ENCODE data around the gene ALPG. TPM values are rescaled to one million over a fixed set of nuclear protein-coding genes. Genes with fewer than 3 reads are reported as not detected.

Gene ALPG
- total RNA-seq, 2 experiments from 2014 or later, result not detected

DNA sequence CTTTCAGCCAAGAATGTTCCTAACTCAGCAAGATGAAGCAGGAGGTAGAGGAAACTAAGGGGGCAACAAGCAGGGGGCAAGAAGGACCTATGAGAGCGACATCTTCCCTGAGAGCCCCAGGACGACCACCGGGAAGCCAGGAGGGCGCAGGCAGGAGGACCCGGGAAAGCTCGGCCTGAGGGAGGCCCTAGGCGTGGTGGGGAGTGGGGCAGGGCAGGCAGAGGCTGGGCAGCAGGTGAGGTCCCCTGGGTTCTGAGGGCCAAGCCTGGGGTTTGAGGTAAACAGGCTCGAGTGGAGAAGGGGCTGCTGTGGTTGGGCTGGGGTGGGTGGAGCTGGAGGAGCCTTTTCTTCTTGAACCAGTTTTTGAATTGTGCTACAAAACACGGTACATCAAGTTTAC is 48.0 kb downstream of the ALPG start:
- Mint-ChIP-seq H3K9me3 (no peaks in the 10 kb centered on the region), H3K36me3 (ENCODE audit: low read depth) (no peaks in the 10 kb centered on the region), H3K4me3 (no peak overlapping the region), H3K27me3 (ENCODE audit: low read depth) (peaks cover 8% of the 10 kb centered on the region), H3K27ac (no peak overlapping the region), H3K4me1 (ENCODE audit: low read depth) (no peaks in the 10 kb centered on the region)
- CTCF ChIA-PET, result interaction anchor here (1.2 kb wide), 1 partner anchor 17 kb away, joined by 3 read pairs; no protein-coding TSS in a partner anchor
- no peak for DNase-seq
- intact Hi-C loops (cut with micrococcal nuclease), result no loop called here

DNA sequence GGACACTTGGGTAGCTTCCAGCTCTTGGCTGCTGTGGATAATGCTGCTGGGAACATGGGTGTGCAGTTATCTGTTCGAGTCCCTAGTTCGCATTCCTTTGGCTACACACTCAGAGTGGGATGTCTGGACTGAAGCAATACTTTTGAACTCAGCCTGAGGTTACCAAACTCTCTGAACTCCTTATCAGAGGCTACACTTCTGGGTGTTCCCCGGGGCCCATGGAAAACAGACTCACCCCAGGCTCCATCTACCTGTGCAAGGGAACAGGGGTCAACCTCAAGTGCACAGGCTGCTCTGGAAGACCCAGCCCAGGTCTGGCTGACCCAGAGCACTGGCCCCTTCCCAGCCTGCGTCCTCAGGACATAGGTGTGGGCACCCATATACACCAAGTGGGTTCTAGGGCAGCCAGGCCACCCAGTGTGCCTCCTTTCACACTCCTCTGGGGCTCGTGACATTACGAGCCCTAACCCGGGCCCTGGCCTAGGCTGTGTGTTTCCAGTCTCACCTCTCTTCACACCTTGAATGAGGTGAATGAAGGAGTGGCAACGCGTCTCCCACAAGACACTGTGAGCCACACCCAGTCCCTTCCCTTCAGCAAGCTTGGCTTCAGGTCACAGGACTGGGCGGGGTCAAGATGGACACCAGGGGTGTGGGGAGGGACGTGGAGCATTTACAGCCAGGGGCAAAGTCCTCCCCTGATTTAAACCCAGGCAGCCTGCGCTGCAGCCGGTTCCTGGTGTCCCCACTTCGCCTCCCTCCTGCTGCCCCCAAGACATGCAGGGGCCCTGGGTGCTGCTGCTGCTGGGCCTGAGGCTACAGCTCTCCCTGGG is 49.0 kb downstream of the ALPG start, which contains the start of gene ALPI:
ALPI (plus strand) TSS at position 728 of the 830 bp plus-strand sequence; CDS start at position 775, 47 bp downstream.
- H3K4me3 Mint-ChIP-seq, result no peak within 1 kb of the TSS
- no peaks in the 10 kb centered on the region for H3K4me1 Mint-ChIP-seq (ENCODE audit: low read depth)
- intact Hi-C loops (cut with micrococcal nuclease), result no loop called here
- H3K36me3 Mint-ChIP-seq (ENCODE audit: low read depth), result no peaks in the 10 kb centered on the region
- peaks cover 11% of the 10 kb centered on the region for H3K27me3 Mint-ChIP-seq (ENCODE audit: low read depth)
- no peaks in the 10 kb centered on the region for H3K9me3 Mint-ChIP-seq
- CTCF ChIA-PET, result no interaction called here
- H3K27ac Mint-ChIP-seq, result no peak within 1 kb of the TSS
- DNase-seq, result no peak

DNA sequence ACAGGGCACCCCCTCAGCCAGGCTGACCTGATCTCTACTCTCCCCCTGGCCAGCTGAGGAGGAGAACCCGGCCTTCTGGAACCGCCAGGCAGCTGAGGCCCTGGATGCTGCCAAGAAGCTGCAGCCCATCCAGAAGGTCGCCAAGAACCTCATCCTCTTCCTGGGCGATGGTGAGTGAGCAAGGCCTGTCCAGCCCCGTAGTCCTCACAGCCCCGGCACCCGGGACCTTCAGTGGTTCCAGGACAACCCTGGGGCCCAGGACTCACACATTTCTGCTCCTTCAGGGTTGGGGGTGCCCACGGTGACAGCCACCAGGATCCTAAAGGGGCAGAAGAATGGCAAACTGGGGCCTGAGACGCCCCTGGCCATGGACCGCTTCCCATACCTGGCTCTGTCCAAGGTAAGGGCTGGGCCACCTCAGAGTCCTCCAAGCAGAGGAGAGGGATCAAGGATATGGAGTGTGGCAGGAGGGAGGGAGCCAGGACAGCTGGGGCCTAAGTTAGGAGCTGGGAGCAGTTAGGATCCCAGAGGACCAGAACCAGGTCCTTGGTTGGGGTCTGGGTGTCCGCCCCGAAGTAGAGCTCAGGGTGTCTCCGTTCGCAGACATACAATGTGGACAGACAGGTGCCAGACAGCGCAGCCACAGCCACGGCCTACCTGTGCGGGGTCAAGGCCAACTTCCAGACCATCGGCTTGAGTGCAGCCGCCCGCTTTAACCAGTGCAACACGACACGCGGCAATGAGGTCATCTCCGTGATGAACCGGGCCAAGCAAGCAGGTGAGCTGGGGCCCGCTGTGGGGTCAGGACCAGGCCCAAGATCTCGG is 49.9 kb downstream of the ALPG start:
- no peaks in the 10 kb centered on the region for H3K36me3 Mint-ChIP-seq (ENCODE audit: low read depth)
- H3K27me3 Mint-ChIP-seq (ENCODE audit: low read depth), result peaks cover 11% of the 10 kb centered on the region
- H3K4me1 Mint-ChIP-seq (ENCODE audit: low read depth), result no peaks in the 10 kb centered on the region
- CTCF ChIA-PET, result no interaction called here
- H3K4me3 Mint-ChIP-seq, result no peak overlapping the region
- intact Hi-C loops (cut with micrococcal nuclease), result no loop called here
- H3K9me3 Mint-ChIP-seq, result no peaks in the 10 kb centered on the region
- no peak for DNase-seq
- no peak overlapping the region for H3K27ac Mint-ChIP-seq

DNA sequence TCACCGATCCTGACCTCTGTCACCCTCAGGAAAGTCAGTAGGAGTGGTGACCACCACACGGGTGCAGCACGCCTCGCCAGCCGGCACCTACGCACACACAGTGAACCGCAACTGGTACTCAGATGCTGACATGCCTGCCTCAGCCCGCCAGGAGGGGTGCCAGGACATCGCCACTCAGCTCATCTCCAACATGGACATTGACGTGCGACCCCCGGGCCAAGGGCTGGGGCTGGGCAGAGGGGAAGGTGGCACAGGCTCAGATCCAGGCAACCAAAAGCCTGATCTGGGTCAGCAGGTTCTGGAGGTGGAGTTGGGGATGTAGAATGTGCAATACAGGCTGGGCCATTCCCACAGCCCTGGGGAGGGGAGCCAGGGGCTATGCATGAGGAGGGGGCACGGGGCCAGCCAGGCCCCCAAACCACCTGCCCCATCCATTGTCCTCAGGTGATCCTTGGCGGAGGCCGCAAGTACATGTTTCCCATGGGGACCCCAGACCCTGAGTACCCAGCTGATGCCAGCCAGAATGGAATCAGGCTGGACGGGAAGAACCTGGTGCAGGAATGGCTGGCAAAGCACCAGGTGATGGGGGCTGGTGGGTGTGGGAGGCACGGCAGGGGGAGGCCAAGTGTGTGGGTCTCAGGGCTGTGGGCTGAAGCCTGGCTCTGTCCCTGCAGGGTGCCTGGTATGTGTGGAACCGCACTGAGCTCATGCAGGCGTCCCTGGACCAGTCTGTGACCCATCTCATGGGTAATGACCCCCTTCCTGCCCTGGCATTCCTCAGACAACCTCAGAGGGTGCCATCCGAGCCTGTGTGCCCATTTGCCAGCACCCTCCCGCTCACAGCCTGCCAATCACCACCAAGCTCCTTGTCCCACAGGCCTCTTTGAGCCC is 50.7 kb downstream of the ALPG start:
- intact Hi-C loops (cut with micrococcal nuclease), result no loop called here
- Mint-ChIP-seq H3K4me1 (ENCODE audit: low read depth) (no peaks in the 10 kb centered on the region), H3K36me3 (ENCODE audit: low read depth) (no peaks in the 10 kb centered on the region), H3K4me3 (no peak overlapping the region), H3K27ac (no peak overlapping the region), H3K9me3 (no peaks in the 10 kb centered on the region), H3K27me3 (ENCODE audit: low read depth) (peaks cover 11% of the 10 kb centered on the region)
- DNase-seq, result no peak
- CTCF ChIA-PET, result no interaction called here

DNA sequence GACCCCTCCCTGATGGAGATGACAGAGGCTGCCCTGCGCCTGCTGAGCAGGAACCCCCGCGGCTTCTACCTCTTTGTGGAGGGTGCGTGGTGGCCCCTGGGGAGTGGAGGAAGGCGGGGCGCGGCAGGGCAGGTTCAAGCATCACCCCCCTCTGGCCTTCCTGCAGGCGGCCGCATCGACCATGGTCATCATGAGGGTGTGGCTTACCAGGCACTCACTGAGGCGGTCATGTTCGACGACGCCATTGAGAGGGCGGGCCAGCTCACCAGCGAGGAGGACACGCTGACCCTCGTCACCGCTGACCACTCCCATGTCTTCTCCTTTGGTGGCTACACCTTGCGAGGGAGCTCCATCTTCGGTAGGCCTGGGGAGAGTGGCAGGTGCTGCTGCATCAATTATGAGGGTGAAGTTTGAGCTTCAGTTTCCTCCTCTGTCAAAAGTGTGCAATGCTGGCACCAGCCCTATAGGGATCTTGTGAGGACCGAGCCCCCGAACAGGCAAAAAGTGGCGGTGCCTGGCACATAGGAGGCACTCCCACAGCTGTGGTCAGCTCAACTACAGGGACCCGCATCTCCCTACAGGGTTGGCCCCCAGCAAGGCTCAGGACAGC is 51.5 kb downstream of the ALPG start:
- DNase-seq, result no peak
- Mint-ChIP-seq H3K27ac (no peak overlapping the region), H3K4me3 (no peak overlapping the region), H3K9me3 (no peaks in the 10 kb centered on the region), H3K27me3 (ENCODE audit: low read depth) (peaks cover 11% of the 10 kb centered on the region), H3K36me3 (ENCODE audit: low read depth) (no peaks in the 10 kb centered on the region), H3K4me1 (ENCODE audit: low read depth) (no peaks in the 10 kb centered on the region)
- CTCF ChIA-PET, result no interaction called here
- intact Hi-C loops (cut with micrococcal nuclease), result no loop called here

DNA sequence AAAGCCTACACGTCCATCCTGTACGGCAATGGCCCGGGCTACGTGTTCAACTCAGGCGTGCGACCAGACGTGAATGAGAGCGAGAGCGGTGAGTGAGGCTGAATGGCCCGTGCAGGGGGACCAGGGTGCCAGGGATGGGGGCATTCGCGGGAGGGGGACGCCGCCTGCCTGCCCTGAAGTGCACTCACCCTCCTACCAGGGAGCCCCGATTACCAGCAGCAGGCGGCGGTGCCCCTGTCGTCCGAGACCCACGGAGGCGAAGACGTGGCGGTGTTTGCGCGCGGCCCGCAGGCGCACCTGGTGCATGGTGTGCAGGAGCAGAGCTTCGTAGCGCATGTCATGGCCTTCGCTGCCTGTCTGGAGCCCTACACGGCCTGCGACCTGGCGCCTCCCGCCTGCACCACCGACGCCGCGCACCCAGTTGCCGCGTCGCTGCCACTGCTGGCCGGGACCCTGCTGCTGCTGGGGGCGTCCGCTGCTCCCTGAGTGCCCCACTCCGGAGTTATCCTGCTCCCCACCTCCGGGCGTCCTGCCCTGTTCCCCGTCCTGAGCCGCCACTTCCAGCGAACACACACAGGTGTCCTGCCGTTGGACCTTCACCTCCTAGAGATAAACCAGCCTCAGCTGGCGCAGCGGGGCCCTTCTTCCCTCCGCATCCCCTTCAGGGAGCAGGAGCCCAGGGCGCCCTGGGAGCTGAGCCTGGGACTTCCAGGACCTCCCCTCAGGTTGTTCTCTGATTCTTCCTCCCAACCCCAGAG is 52.2 kb downstream of the ALPG start:
- H3K4me1 Mint-ChIP-seq (ENCODE audit: low read depth), result no peaks in the 10 kb centered on the region
- H3K27me3 Mint-ChIP-seq (ENCODE audit: low read depth), result peaks cover 11% of the 10 kb centered on the region
- H3K36me3 Mint-ChIP-seq (ENCODE audit: low read depth), result no peaks in the 10 kb centered on the region
- H3K9me3 Mint-ChIP-seq, result no peaks in the 10 kb centered on the region
- intact Hi-C loops (cut with micrococcal nuclease), result no loop called here
- DNase-seq, result no peak
- H3K4me3 Mint-ChIP-seq, result no peak overlapping the region
- CTCF ChIA-PET, result no interaction called here
- H3K27ac Mint-ChIP-seq, result no peak overlapping the region

DNA sequence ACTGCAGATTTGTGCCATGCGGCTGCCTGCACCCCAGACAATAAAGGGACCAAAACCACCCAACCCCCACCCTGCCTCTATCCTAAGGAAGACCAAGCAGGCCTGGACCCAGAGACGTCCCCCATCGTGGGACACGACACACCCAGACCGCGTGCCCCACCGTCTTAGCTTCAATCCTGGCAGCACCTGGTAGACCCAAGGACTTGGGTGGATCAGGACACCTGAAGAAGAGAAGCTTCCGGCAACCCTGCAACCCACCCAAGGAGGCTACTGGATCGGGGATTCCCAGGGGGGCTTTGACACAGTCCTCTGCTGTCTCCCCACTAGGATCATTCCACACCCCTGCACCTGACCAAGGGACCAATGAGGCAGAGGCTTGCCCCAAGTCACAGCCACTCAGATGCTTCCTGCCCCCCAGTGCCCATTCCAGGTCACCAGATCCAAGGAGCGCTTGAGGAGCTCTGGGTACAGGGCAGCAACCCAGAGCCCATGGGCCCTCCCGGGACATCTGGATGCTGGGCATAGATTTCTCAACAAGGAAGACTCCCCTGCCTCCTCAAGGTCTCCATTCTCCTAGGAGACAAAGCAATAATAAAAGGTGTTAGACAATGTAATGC is 52.9 kb downstream of the ALPG start:
- CTCF ChIA-PET, result no interaction called here
- Mint-ChIP-seq H3K27me3 (ENCODE audit: low read depth) (peaks cover 11% of the 10 kb centered on the region), H3K4me1 (ENCODE audit: low read depth) (no peaks in the 10 kb centered on the region), H3K36me3 (ENCODE audit: low read depth) (no peaks in the 10 kb centered on the region), H3K4me3 (no peak overlapping the region), H3K9me3 (no peaks in the 10 kb centered on the region), H3K27ac (no peak overlapping the region)
- intact Hi-C loops (cut with micrococcal nuclease), result no loop called here
- DNase-seq, result no peak

DNA sequence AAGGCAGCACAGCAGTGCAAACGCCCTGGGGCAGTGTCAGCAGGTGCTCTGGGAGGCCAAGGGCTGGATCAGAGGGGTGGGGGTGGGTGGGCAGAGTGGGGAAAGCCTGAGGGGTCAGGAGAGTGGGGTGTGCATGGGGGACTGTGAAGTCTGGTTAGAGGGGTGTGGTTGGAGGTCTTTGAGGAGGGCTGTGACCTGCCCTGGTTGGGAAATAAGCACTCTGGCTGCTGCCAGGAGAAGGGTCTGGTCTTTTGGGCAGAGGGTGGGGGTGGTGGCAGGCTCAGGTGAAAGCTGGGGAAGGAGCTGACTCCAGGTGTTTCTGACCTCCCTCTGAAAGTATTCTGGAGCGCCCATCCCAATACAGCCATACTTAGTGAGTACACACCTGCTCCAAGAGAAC is 53.5 kb downstream of the ALPG start:
- no peak overlapping the region for H3K4me3 Mint-ChIP-seq
- no peaks in the 10 kb centered on the region for H3K9me3 Mint-ChIP-seq
- CTCF ChIA-PET, result interaction anchor here (1.3 kb wide), 1 partner anchor 21 kb away, joined by 3 read pairs; no protein-coding TSS in a partner anchor
- H3K27me3 Mint-ChIP-seq (ENCODE audit: low read depth), result peaks cover 11% of the 10 kb centered on the region
- no peak overlapping the region for H3K27ac Mint-ChIP-seq
- intact Hi-C loops (cut with micrococcal nuclease), result no loop called here
- no peaks in the 10 kb centered on the region for H3K4me1 Mint-ChIP-seq (ENCODE audit: low read depth)
- H3K36me3 Mint-ChIP-seq (ENCODE audit: low read depth), result no peaks in the 10 kb centered on the region
- DNase-seq, result no peak

Other genes with a start within 250 kb of the ALPG start
- gene ALPP, start 28.1 kb upstream of the ALPG start, total RNA-seq, result not detected
- gene ALPI, start 49.3 kb downstream of the ALPG start, total RNA-seq, result not detected
- gene ECEL1, start 81.0 kb downstream of the ALPG start, total RNA-seq, result under 1 TPM in 1 of 2 experiments, not detected in 1; 0.12 TPM
- gene PRSS56, start 113.5 kb downstream of the ALPG start, total RNA-seq, result not detected
- gene CHRND, start 119.3 kb downstream of the ALPG start, total RNA-seq, result not detected
- not detected for gene CHRNG, start 132.8 kb downstream of the ALPG start, total RNA-seq
- gene TIGD1, start 143.7 kb downstream of the ALPG start, total RNA-seq, result 1 to 10 TPM; 7.7 to 8.3 TPM
- 10 to 100 TPM; 46.6 to 54.1 TPM for gene EIF4E2, start 143.8 kb downstream of the ALPG start, total RNA-seq
- 1 to 10 TPM; 1.3 to 2.0 TPM for gene EFHD1, start 226.8 kb downstream of the ALPG start, total RNA-seq

Data from activated naive CD4-positive, alpha-beta T cell treated with anti-CD3 and anti-CD28 coated beads for 36 hours (primary cell).